Epidermal melanocyte (primary cell): Measurements from ENCODE around the gene LYRM2.

Source experiments
- DNase-seq: peaks from one replicate; pipeline ENCODE4 v3.0.0; 2011; ENCODE audit warnings: low spot score; ENCODE audit not compliant: insufficient read length

LYRM2 gene

DNA sequence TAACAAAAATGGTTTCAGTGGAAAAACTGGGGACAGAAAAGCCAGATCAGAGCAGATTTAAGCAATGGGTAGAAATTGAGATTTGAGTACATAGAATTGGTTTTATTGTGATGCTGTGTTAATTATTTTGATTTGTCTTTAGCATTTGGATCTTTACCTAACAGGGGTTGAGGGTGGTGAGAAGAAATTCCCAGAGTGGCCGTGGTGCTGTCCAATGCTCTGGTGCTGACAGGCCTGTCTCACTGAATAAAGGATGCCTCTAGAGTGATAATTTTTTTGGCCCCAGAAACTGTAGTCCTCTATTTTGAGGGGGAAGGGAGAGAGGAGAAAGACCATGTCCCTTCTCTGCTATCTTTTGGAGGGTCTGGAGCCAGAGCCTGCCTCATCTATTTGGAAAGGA, 79.1 kb downstream of the LYRM2 start:
- no peak for DNase-seq

DNA sequence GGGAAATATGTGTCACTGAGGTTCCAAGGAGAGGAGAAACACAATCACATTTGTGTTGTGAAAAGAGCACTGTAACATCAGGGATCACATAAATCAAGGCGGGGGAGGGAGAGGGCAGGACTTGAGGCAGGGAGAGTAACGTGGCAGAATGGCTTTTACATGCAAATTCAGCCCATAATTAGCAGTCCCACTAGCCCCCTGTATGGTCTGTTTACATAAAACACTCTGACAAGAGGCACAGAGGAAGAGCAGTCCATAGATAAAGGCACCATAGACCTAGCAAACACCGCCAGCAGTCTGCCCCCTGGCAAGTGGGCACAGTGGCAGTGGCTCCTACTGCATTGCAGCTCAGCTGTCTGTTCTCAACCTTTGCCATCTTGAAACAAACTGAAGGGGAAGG, 82.7 kb downstream of the LYRM2 start:
- DNase-seq = no peak

DNA sequence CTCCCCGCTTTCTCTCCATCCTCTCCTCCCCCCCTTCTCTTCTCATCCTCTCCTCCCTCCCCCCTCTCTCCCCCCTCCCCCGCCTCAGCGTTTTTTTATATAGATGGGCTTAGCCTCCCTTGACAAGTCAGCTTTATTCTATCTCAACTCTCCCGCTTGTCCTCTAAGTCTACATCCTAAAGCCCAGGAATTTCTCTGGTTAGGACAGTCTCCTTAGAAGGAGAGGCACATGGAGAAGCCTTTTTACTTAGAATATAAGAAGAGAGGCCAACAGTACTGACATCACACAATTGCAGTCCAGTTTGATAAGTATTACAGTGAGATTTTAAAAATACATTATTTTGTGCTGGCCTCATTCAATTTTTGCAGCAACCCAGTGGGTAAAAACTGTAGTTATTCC, 83.5 kb downstream of the LYRM2 start:
- DNase-seq = no peak

DNA sequence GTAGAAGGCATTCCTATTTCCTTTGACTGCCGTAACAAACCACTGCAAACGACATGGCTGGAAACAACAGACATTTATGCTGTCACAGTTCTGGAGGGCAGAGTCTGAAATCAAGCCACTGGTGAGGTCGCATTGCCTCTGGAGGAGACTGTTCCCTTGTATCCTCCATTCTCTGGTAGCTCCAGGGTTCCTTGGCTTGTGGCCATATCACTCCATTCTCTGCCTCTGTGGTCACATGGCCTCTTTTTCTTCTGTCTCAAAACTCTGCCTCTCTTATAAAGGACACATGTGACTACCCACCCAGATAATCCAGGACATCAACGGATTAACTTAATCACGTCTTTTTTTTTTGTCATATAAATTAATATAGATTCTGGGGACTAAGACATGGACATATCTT, 84.4 kb downstream of the LYRM2 start:
- no peak for DNase-seq

DNA sequence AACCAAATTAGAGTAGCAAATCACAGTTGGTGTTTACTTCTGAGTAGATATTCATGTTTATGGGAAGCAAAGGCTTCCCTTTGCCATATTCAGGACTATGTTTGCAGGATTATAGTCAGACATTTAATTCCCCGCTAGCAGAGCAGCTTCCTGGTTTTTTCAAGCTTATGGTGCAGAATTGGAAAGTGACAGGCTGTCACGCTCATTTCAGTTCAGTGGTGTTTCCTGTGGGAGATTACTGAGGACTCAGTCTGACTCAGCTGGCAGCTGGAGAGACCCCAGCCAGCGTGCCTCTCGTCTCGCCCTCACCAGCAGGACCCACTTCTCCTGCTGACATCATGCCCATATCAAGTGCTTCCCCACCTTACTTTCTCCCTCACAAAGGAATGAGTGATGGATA, 85.1 kb downstream of the LYRM2 start:
- DNase-seq = no peak

DNA sequence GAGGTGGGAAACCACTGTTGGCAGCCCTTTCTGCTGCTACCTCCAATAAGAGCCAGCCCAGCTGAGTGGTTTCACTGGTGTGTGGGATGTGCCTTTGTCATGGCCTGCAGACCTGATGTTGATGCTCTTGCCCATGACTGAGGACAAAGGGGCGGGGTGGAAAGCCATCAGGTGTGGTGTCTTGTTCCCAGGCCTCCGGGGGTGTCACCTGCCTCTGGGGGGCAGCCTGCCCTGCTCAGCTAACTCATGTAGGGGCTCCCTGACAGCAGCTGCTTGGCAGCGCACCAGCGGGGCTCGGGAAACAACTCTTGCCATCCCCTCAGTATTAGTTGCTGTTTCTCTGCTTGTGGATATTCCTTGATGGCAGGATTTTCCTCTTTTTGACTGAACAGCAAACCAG, 91.3 kb downstream of the LYRM2 start:
- DNase-seq = no peak

DNA sequence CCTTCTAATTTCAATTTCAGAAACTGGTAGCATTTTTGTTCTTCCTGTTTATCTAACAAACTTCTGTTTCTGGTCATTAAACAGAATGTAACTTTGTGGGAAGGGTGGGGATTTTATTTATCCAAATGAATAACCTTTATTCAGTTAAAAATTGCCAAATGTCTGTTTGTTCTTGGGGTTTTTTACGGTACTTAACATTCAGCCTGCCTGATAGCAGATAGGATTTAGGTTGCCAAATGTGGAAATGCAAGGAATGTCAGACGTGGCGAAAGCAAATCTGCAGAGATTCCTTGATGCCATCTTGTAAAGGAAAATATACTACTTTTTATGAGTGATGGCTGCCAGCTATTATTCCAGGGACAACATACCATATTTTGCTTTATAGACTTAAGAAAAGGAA, 95.7 kb downstream of the LYRM2 start:
- DNase-seq = no peak

DNA sequence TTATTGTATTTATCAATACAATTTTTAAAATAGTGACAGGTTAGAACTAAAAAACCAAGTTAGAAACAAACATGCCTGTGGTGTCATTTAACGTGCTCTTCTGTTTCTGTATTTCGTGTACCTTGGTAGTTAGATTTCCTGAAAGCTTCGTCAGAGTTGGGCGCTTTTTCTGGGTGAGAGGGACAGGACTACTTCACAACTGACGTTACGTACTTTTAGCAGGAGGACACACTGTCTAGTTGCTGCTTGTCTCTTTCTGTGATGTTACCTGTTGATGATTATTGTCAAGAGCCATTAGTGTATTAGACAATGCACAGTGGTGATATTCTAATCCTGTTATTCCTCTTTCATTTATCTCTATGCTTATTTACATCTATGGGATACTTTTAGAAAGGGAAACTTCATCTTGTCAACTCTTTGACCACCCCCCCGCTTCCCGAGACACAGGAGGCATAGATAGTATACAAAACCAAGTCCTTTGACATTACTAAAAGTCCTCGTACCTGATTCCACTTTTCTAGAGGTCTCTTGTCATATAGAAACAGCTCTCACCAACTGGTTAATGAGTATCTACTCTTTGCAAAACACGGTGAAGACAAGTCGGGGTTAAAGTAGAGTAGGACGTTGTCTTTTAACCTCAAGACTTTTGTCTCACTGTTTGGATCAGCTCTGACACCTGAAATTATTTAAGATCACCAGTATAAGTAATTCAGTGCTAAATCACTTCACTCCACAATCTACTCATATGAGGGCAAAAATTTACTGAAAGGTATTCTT, 96.3 kb downstream of the LYRM2 start:
- DNase-seq = no peak

DNA sequence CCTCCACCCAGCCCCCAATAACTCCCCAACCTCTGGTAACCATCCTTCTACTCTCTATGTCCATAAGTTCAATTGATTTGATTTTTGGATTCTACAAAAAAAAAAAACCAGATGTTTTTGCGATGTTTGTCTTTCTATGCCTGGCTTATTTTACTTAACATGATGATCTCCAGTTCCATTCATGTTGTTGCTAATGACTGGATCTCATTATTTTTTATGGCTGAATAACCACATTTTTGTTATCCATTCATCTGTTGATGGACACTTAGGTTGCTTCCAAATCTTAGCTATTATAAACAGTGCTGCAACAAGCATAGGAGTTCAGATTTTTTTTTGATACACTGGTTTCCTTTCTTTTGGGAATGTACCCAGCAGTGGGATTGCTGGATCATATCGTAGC, 98.8 kb downstream of the LYRM2 start:
- no peak for DNase-seq

DNA sequence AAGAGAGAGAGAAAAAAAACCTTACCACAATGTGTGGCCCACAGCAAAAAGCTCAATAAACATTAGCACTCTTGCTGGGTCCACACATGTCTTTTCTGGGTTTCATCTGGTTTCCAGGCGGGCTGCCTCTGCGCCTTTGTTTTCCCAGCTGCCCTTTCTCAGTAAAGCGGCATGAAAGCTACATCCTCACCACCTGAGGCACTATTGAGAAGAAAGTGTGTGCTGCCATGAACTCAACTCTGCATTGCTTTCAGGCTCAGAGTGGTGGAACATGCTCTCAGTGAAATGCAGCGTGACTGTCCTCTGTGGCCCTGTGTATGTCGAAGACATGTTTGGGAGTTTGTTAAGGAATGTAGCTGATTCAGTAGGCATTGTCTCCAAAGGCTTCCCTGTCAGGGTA, 102.3 kb downstream of the LYRM2 start:
- no peak for DNase-seq

DNA sequence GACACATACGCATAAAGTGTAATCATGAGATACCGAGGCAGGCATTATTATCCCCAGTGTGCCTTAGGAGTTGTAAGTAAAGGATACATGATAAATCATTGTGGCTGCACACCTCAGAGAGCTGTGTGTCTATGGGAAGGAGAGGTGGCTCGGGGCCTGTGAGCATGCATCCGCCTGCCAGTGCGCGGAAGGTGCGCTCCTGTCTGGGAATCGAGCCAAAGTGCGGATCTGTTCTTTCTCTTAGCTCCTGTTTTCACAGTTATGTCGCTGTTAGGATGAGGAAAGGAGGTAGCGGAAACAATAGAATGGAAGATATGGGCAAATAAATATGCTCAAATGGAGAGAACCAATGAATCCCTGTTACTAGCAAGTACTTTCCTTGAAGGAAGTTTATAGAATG, 107.6 kb downstream of the LYRM2 start:
- no peak for DNase-seq

DNA sequence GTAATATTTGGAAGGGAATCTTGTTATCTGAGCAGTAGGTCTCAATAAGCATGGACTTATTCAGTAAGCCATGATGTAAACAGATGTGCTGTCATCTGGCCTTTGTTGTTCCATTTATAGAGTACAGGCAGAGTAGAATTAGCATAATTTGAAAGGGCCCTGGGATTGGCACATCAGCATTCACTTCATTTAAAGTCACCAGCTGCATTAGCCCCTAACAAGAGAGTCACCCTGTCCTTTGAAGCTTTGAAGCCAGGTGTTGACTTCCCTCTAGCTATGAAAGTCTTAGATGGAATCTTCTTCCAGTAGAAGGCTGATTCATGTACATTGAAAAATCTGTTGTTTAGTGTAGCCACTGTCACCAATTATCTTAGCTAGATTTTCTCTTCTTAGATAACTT, 109.7 kb downstream of the LYRM2 start:
- DNase-seq = no peak

DNA sequence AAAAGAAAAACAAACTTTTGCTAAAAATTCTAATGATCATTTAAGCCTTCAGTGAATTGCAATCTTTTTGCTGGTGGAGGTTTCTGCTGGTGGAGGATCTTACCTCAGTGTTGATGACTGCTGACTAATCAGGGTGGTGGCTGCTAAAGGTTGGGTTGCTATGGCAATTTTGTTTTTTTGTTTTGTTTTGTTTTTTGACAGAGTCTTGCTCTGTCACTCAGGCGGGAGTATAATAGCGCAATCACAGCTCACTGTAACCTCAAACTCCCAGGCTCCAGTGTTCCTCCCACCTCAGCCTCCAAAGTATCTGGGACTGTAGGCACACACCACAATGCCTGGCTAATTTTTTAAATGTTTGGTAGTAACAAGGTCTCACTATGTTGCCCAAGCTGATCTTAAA, 110.9 kb downstream of the LYRM2 start:
- no peak for DNase-seq

DNA sequence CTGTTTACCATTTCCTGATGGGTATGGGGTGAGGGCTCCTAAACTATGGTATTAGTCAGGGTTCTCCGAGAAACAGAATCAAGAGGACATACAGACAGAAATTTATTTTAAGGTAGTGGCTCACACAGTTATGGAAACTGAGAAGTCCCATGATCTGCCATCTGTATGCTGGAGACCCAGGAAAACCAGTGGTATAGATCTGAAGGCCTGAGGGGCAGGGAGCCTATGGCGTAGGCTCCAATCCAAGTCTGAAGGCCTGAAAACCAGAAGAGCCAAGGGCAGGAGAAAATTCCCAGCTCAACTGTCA, 112.0 kb downstream of the LYRM2 start:
- no peak for DNase-seq

DNA sequence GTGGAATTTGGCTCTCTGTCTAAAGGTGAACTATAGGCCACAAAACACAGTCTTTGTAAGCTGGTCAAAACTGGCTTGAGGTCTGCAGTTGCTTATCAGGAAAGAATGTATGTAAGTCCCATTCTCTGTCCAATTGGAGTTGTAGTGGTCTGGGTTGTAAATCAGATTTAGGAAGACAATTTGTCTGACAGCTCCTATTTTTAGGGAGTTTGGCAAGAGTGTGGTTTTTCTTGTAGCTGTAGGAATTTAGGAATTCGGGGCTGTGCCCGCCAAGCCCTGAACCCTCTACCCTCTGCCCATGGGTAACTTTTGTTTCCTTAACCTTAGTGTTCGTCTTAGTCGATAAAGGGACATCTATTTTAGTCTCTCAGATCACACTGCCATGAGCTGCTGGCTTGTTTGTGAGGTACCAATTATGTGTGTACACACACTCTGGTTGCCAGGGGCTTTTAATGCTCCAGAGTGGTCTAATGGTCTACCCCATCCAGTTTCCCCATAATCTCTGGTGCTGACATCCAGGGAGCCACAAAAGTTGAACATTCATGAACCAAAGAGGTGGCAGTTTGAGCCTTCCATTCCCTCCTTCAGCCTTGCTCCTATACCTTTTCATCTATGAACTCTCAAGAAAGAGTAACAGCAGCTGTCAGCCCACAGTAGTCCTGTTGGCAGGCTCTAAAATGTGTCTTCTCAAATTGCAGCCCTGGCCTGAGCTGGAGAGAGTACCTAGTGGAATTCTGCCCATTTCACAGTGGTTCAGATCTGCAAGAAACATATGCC, 112.6 kb downstream of the LYRM2 start:
- DNase-seq = no peak

DNA sequence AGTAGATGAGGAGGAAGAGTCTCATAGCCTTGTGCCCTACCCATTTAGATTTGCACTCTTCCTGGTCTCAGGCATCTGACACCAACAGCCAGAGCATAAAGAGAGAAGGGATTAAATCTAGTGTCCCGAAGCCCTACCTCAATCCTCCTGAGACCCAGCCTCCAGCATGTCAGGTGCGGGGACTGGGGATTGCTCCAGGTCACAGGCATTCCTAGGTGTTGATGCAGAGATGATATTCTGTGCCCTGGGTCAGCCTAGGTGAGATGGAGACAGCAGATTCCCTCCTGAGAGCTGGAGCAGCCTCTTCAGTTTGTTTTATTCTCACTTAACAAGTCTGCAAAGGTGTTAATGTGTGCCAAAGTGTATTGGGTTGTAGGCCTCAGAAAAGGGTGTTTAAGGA, 115.8 kb downstream of the LYRM2 start:
- no peak for DNase-seq

DNA sequence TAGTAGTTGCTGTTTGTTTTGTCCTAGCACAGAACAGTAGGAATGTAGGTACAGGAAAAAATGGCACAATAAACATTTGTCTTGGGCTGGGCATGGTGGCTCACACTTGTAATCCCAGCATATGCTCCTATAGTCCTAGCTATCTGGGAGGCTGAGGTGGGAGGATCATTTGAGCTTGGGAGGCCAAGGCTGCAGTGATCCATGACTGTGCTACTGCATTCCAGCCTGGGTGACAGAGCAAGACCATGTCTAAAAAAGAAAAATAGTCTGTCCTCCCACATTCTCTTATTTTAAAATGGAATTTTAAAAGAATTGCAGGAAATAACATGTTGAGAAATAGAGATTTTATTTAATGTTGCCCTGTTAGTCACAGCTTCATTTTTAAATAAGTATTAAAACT, 117.8 kb downstream of the LYRM2 start:
- DNase-seq = no peak

DNA sequence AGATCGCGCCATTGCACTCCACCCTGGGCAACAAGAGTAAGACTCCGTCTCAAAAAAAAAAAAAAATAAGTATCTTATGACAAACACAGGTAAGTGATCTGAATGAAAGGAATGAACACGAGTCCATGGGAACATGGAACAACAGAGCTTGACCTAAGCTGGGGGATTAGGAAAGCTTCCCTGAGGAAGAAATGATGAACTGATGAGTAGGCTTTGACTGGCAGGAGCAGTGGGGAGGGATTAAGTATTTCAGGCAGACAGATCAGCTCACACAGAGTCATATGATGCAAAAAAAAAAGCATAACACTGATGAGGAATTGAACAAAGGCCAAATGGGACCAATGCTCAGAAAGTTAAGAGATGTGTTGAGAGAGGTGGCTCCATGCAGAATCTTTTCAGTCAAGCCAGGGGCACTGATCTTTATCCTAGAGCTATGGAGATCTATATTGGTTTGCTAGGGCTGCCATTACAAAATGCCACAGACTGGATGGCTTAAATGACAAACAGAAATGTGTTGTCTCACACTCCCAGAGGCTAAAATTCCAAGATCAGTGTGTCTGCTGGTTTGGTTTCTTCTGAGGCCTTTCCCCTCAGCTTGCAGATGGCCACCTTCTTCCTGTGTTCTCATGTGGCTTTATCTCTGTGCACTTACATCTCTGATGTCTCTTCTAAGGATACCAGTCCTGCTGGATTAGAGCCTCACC, 120.0 kb downstream of the LYRM2 start:
- DNase-seq = no peak
